ENCODE data around the gene ERBB4. TPM values are rescaled to one million over a fixed set of nuclear protein-coding genes. Genes with fewer than 3 reads are reported as not detected.
A peak's percentile ranks its signal among the peaks of the same experiment; 100 is the strongest.

Gene ERBB4
- total RNA-seq, 1 experiment from 2014 or later: 40.6 TPM

- CTCF ChIA-PET: interaction anchor here (0.7 kb wide), 1 partner anchor 376 kb away, joined by 3 read pairs; no protein-coding TSS in a partner anchor
- Histone ChIP-seq H3K4me3 (ENCODE audit: low read depth, low read length, poor library complexity, severe bottlenecking) (no peak overlapping the region), H3K9me3 (ENCODE audit: low read depth, low read length, poor library complexity, severe bottlenecking) (peaks cover 5% of the 10 kb centered on the region), H3K27ac (ENCODE audit: low read depth, low read length, poor library complexity, severe bottlenecking) (no peak overlapping the region), H3K36me3 (ENCODE audit: insufficient read depth, low read length, poor library complexity, severe bottlenecking) (no peaks in the 10 kb centered on the region), H3K4me1 (ENCODE audit: insufficient read depth, low read length, poor library complexity, severe bottlenecking) (no peaks in the 10 kb centered on the region), H3K27me3 (replicated peaks; ENCODE audit: insufficient read depth, low read depth, low read length, poor library complexity) (no peaks in the 10 kb centered on the region)
- peak; percentile 70 for TF ChIP-seq CTCF (conservative IDR thresholded peaks at IDR 0.05; ENCODE audit: low read depth, low read length)
- TF ChIP-seq EZH2 (IDR thresholded peaks at IDR 0.05; ENCODE audit: borderline replicate concordance, low read depth, low read length, poor library complexity, severe bottlenecking): no peak
- POLR2A ChIA-PET (ENCODE audit: low non-redundant PET): no interaction called here
- no TSS peak for BruUV-seq (replicated peaks)
- peak; percentile 56 for DNase-seq (ENCODE audit: low spot score)
- intact Hi-C loops (cut with micrococcal nuclease; ENCODE audit: unreplicated experiment): loop anchor here (10.0 kb wide), 1 partner anchor 143 kb away; no protein-coding TSS in a partner anchor
Observed at GRCh38 chr2:212147921-212148513, 390.6 kb downstream of the ERBB4 start.

GRCh38 chr2:212146416-212146815 is 392.2 kb downstream of the ERBB4 start:
- CTCF ChIA-PET: no interaction called here
- BruUV-seq (replicated peaks): no TSS peak

GRCh38 chr2:212145121-212145520 is 393.5 kb downstream of the ERBB4 start:
- Histone ChIP-seq H3K4me1 (ENCODE audit: insufficient read depth, low read length, poor library complexity, severe bottlenecking) (no peaks in the 10 kb centered on the region), H3K4me3 (ENCODE audit: low read depth, low read length, poor library complexity, severe bottlenecking) (no peak overlapping the region), H3K36me3 (ENCODE audit: insufficient read depth, low read length, poor library complexity, severe bottlenecking) (no peaks in the 10 kb centered on the region), H3K27me3 (replicated peaks; ENCODE audit: insufficient read depth, low read depth, low read length, poor library complexity) (no peaks in the 10 kb centered on the region), H3K27ac (ENCODE audit: low read depth, low read length, poor library complexity, severe bottlenecking) (no peak overlapping the region), H3K9me3 (ENCODE audit: low read depth, low read length, poor library complexity, severe bottlenecking) (no peaks in the 10 kb centered on the region)
- ChIA-PET CTCF (interaction anchor here (0.6 kb wide), 1 partner anchor 372 kb away, joined by 3 read pairs; no protein-coding TSS in a partner anchor), POLR2A (ENCODE audit: low non-redundant PET) (no interaction called here)
- TF ChIP-seq CTCF (conservative IDR thresholded peaks at IDR 0.05; ENCODE audit: low read depth, low read length) (no peak), EZH2 (IDR thresholded peaks at IDR 0.05; ENCODE audit: borderline replicate concordance, low read depth, low read length, poor library complexity, severe bottlenecking) (no peak)
- intact Hi-C loops (cut with micrococcal nuclease; ENCODE audit: unreplicated experiment): loop anchor here (10.0 kb wide), 1 partner anchor 140 kb away; no protein-coding TSS in a partner anchor
- no TSS peak for BruUV-seq (replicated peaks)
- DNase-seq (ENCODE audit: low spot score): peak; percentile 17

More at GRCh38 chr2:212146416-212146815, 392.2 kb downstream of the ERBB4 start:
- intact Hi-C loops (cut with micrococcal nuclease; ENCODE audit: unreplicated experiment): loop anchor here (10.0 kb wide), 1 partner anchor 142 kb away; no protein-coding TSS in a partner anchor
- H3K27me3 ChIP-seq (replicated peaks; ENCODE audit: insufficient read depth, low read depth, low read length, poor library complexity): no peaks in the 10 kb centered on the region
- POLR2A ChIA-PET (ENCODE audit: low non-redundant PET): no interaction called here
- H3K4me1 ChIP-seq (ENCODE audit: insufficient read depth, low read length, poor library complexity, severe bottlenecking): no peaks in the 10 kb centered on the region
- no peak for DNase-seq (ENCODE audit: low spot score)
- no peaks in the 10 kb centered on the region for H3K36me3 ChIP-seq (ENCODE audit: insufficient read depth, low read length, poor library complexity, severe bottlenecking)
- TF ChIP-seq CTCF (conservative IDR thresholded peaks at IDR 0.05; ENCODE audit: low read depth, low read length): no peak
- TF ChIP-seq EZH2 (IDR thresholded peaks at IDR 0.05; ENCODE audit: borderline replicate concordance, low read depth, low read length, poor library complexity, severe bottlenecking): no peak
- no peak overlapping the region for H3K4me3 ChIP-seq (ENCODE audit: low read depth, low read length, poor library complexity, severe bottlenecking)
- no peak overlapping the region for H3K27ac ChIP-seq (ENCODE audit: low read depth, low read length, poor library complexity, severe bottlenecking)
- H3K9me3 ChIP-seq (ENCODE audit: low read depth, low read length, poor library complexity, severe bottlenecking): no peaks in the 10 kb centered on the region
